Skeletal muscle satellite cell (primary cell): ENCODE data around the gene GNB1.
"Not testable (repeated sequence)": the region's sequence is repeated elsewhere in the genome, so short reads cannot be mapped to it uniquely, and the experiment has no call there.

Source experiments
- H3K27me3 ChIP-seq: 2 replicates; pipeline ENCODE4 v1.7.0; 2013; ENCODE audit warnings: low read length; ENCODE audit not compliant: control insufficient read depth, insufficient read depth
- H3K36me3 ChIP-seq: 2 replicates; pipeline ENCODE4 v1.7.0; 2013; ENCODE audit warnings: mild to moderate bottlenecking, control low read depth, low read length; ENCODE audit not compliant: insufficient read depth
- H3K4me1 ChIP-seq: 2 replicates; pipeline ENCODE4 v1.7.0; 2013; ENCODE audit warnings: low read length; ENCODE audit not compliant: control insufficient read depth, insufficient read depth
- H3K4me2 ChIP-seq: 2 replicates; pipeline ENCODE4 v1.7.0; 2013; ENCODE audit warnings: mild to moderate bottlenecking, low read length
- H3K4me3 ChIP-seq: 2 replicates; pipeline ENCODE4 v1.7.0; 2013; ENCODE audit warnings: low read length
- H3K9ac ChIP-seq: 2 replicates; pipeline ENCODE4 v1.7.0; 2013; ENCODE audit warnings: mild to moderate bottlenecking, low read depth, low read length, moderate library complexity
- H3K9me3 ChIP-seq: replicated peaks from 2 replicates; pipeline ENCODE4 v1.7.0; 2013; ENCODE audit warnings: mild to moderate bottlenecking, control low read depth, low read length

Gene GNB1

DNA sequence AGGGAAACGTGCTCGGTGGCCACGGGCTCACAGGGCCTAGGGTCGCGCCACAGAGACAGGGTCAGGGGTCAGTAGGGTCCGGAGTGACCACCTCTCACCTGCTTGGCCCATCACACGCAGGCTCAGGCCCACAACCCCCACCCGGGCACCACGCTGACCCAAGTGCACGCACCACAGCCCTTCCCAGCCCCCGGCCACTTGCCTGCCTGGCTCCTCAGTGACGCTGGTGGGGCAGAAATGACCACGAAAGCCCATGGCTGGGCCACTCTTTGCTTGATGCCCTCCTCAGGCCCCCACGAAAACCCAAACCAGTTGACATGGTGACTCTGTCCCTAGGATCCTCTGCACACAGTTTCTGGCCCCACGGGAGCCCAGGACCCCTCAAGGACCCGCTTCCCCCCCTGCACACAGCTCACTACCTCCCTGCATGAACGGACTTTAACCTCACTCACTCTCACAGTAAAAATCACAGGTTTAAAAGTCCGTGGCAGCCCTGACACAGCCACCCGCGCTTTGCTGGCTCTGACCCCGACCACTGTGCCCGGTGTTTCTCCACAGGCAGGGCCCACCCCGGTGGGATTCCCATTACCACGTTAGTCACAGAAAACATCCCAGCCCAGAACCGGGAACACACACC is 133.3 kb downstream of the GNB1 start:
- H3K36me3 ChIP-seq: peaks cover 65% of the 10 kb centered on the region

DNA sequence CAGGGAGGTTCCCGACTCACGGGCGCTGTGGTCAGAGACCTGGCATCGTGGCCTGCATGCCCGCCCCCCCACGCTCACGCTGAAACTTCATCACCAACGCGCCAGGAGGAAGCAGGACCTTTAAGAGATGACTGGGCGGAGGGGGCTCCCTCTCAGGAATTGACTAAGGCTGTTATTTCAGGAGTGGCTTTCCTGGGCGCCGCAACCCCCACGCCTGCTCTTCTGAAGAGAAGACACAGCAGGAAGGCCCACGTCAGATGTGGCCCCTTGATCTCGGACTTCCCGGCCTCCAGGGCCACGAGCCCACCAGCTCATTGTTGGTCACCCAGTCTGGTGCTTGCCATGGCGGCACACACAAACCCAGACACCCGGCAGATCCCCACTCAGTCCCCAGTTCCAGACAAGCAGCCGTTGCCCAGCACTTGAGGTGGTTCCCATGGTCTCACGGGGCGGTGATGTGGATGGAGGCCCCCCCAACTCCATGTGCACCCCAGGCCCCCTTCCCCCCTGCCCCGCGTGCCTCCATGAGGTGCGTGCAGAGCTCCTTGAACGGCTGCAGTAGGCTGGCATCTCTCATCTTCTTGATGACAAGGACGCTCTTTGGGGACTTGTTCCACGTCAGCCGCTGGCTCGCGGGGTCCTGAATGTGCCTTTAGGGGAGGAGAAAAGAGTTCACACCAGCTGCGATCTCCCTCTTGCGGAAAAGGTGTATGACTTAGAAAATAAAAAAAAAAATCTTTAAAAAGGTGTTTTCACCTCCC is 134.0 kb downstream of the GNB1 start:
- no peaks in the 10 kb centered on the region for H3K27me3 ChIP-seq
- H3K36me3 ChIP-seq: peaks cover 63% of the 10 kb centered on the region
- H3K9me3 ChIP-seq: no peaks in the 10 kb centered on the region
- H3K9ac ChIP-seq: no peak overlapping the region
- H3K4me2 ChIP-seq: no peak overlapping the region
- peaks cover 11% of the 10 kb centered on the region for H3K4me1 ChIP-seq
- H3K4me3 ChIP-seq: no peak overlapping the region

More for the DNA sequence above, 133.3 kb downstream of the GNB1 start:
- Histone ChIP-seq H3K4me2 (no peak overlapping the region), H3K27me3 (no peaks in the 10 kb centered on the region), H3K4me3 (no peak overlapping the region), H3K4me1 (peaks cover 11% of the 10 kb centered on the region), H3K9ac (no peak overlapping the region), H3K9me3 (no peaks in the 10 kb centered on the region)

DNA sequence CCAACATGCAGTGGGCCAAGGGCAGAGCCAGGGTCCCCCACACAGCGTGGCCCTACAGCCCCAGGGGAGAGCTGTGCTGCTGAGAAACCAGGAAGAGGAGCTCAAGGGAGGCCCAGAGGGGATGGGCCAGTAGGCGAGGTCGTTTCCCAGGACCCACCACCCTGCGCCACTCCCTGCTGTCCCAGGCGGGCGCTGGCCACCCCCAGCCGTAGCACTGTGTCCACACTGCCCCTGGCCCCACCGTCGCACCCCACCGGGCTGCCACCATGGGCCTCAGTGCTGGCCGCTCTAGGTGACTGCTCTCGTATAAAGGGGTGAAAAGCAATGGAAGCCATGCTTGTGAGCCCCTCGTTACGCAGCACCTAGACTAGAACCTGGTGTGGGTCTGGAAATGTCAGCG is 135.0 kb downstream of the GNB1 start:
- Histone ChIP-seq H3K9me3 (no peaks in the 10 kb centered on the region), H3K4me1 (peaks cover 11% of the 10 kb centered on the region), H3K27me3 (no peaks in the 10 kb centered on the region), H3K36me3 (peaks cover 61% of the 10 kb centered on the region), H3K4me3 (no peak overlapping the region), H3K4me2 (no peak overlapping the region), H3K9ac (no peak overlapping the region)

DNA sequence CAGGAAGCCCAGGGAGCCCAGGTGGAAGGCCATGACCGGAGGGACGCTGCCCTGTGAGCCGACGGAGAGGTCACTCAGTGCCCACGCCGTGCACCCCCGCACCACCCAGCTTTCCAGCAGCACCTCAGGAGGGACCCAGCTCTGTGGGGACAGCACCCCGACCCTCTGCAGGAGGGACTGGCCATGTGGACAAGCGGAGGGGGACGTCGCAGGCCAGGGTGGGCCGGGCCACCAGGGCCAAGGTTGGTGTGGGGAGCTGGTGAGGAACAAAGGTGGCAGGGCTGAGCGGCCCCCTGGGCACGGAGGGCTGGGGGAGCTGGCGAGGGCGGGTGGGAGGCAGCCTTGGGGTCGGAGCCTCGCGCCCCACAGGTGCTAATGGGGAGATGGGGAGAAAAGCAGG is 135.5 kb downstream of the GNB1 start:
- Histone ChIP-seq H3K4me1 (peaks cover 11% of the 10 kb centered on the region), H3K9ac (no peak overlapping the region), H3K27me3 (no peaks in the 10 kb centered on the region), H3K4me3 (no peak overlapping the region), H3K36me3 (peaks cover 56% of the 10 kb centered on the region), H3K9me3 (no peaks in the 10 kb centered on the region), H3K4me2 (no peak overlapping the region)

DNA sequence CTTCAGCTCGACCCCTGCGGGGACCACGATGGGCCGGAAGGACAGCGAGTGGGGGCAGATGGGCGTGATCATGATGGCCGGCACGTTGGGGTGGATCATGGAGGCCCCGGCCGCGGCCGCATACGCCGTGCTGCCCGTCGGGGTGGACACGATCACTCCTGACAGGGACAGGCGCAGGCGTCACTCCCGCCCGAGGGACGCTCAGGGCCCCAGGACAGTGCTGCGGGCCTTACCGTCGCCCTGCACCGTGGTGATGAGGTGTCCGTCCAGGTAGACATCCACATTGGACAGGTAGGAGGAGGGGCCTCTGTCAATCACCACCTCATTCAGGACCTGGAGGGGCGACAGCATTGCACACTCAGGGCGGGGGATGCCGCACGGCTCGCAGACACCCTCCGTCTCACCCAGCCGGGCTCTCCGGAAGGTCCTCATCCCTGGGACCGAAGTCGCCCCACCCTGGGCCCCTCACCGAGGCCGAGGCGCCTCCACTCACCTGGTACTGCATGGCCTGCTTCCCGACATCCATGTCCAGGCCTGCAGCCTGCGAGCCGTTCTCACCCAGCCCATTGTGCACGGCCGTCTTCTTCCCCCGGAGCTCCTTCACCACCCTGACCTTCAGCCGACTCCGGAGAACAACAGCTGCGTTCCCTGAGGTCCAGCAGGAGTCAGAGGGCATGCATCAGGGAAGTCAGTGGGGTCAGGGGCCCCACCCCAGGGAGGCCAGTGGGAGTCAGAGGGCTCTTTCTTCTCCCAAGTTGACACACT is 136.7 kb downstream of the GNB1 start:
- Histone ChIP-seq H3K9ac (no peak overlapping the region), H3K27me3 (no peaks in the 10 kb centered on the region), H3K9me3 (no peaks in the 10 kb centered on the region), H3K4me2 (no peak overlapping the region), H3K4me1 (peaks cover 11% of the 10 kb centered on the region), H3K36me3 (peaks cover 45% of the 10 kb centered on the region), H3K4me3 (no peak overlapping the region)

DNA sequence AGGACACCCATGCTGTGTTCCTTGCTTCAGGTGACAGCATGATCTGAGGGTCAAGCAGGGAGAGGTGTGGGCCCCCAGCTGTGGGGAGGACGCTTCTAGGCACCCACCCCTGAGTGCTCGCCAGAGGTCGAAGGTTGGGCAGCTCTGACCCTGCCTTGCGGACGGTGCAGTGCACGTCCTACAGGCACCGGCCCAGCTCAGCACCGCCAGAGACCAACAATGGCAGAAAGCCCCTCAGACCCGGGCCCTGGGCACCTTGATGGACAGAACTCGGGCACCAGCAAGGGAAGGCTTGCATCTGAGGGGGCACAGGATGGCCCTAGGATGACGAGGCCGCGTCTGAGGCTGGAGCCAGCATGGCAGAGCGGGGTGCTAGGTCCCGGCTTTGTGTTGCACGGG is 137.3 kb downstream of the GNB1 start:
- no peaks in the 10 kb centered on the region for H3K9me3 ChIP-seq
- H3K4me2 ChIP-seq: no peak overlapping the region
- no peaks in the 10 kb centered on the region for H3K27me3 ChIP-seq
- H3K4me1 ChIP-seq: peaks cover 5% of the 10 kb centered on the region
- peaks cover 45% of the 10 kb centered on the region for H3K36me3 ChIP-seq
- no peak overlapping the region for H3K4me3 ChIP-seq
- H3K9ac ChIP-seq: no peak overlapping the region

DNA sequence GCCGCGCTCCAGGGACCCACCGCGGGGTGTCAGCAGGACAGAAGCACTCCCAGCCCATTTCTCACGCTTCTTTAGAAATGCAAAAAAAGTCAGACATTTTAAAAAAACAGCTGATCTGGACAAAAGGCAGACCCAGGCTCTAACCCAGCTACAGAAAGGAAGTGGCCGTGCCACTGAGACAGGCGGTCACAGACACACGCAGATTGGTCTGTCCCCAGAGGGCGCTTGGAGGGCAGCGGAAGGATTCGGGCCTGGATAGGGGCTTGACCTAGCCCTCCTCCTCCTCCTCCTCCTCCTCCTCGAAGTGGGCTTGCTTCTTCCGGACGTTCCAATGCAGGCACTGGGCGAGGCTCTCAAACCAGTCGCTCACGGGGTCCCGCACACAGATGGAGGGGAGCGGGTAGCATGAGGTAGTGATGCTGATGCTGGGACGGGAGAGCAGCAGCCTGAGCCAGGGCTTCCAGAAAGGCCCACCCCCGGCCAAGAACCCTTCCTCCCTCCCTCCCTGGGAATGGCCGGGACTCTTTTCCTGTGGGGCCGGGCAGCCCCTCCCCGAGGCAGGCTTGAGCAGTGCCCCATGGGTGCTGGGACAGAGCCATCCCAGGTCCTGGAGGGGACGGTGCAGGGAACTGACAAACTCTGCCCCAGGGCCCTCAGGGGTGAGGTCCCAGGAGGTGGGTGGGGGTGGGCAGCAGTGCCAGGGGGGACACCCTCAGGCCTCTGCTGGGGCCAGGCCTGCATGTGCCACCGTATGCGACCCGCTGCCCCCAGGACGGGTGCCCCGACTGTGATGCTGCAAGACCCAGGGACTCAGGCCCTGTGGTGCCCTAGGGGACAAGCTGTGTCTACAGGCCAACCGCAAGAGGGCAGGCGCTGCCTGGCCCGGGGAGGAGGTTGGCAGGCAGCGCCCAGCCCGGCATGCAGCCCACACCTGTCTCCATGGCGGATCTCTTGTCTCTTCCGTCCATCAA is 138.0 kb downstream of the GNB1 start:
- Histone ChIP-seq H3K36me3 (peaks cover 45% of the 10 kb centered on the region), H3K9me3 (no peaks in the 10 kb centered on the region), H3K4me2 (no peak overlapping the region), H3K9ac (no peak overlapping the region), H3K4me1 (peaks cover 5% of the 10 kb centered on the region), H3K27me3 (no peaks in the 10 kb centered on the region), H3K4me3 (no peak overlapping the region)

DNA sequence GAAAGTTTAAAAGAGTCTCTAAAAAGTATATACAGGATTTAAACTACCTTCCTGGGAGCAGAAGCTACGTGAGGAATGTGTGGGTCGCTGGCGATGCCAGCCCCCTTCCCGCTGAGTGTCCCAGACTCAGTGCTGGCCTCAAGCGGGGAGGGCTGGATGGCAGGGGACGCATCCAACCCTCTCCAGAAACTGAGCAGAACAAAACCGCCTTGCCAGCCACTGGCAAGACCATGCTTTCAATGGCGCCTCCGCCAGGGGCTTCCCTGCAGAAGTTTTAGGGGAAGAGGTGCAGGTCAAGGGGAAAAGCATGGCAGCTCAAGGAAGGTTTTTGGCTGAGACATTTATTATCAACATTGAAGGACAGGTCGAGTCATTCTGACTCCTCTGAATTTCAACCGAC is 138.7 kb downstream of the GNB1 start:
- Histone ChIP-seq H3K36me3 (peaks cover 37% of the 10 kb centered on the region), H3K9ac (no peak overlapping the region), H3K27me3 (no peaks in the 10 kb centered on the region)

DNA sequence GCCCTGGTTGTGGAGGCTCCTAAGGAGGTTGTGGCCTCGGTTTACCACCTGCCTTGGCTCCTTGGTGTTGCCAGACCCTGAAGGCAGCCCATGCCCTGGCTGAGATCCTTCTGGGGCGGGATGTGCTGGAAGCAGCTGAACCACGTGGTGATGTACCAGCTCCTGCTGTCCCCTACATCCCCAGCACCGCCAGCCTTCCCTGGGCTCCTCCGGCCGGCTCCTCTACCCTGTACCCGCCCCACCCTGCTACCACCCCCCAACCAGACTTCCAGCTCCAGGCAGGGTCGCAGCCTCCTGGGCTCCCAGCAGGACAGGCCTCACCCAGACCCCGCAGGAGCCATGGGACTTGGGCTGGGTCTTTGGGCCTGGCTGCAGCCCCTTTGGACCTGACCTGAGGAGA is 140.9 kb downstream of the GNB1 start:
- not testable (repeated sequence) for H3K4me1 ChIP-seq, H3K4me2 ChIP-seq, H3K4me3 ChIP-seq, H3K9ac ChIP-seq, H3K9me3 ChIP-seq, H3K27me3 ChIP-seq
- H3K36me3 ChIP-seq: peaks cover 20% of the 10 kb centered on the region

More for the DNA sequence above, 138.7 kb downstream of the GNB1 start:
- Histone ChIP-seq H3K9me3 (no peaks in the 10 kb centered on the region), H3K4me3 (no peak overlapping the region), H3K4me2 (no peak overlapping the region), H3K4me1 (peaks cover 5% of the 10 kb centered on the region)

DNA sequence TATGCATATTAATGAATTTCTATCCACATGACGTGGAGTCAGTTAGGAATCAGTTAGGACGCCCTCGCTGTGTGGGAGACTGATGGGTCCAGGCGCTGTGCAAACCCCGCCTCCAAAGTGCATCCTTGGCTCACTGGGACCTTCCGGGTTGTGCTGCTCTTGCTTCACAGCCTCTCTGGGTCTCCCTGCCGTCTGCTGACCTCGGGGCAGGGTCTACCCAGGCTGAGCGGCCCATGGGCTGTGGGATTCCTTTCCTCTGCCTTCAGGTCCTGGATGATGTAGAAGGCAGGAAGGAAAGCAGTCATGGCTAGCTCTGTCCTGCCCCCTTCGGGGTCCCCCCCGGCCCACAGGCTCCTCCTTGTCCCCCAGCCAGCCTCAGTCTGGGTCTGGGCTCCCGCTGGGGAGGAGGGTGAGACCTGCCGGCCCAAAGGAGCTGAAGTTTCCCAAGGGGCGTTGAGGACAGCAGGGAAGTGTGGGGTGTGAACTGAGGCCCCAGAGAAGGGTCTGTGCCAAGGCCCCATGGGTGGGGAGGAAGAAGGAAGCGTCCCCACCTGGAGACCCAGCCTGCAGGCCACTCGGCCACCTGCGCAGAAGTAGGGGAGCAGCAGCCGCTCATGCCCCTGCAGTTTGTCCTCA is 142.1 kb downstream of the GNB1 start:
- peaks cover 12% of the 10 kb centered on the region for H3K36me3 ChIP-seq
- no peaks in the 10 kb centered on the region for H3K27me3 ChIP-seq
- no peak overlapping the region for H3K9ac ChIP-seq
- peaks cover 4% of the 10 kb centered on the region for H3K4me1 ChIP-seq
- no peaks in the 10 kb centered on the region for H3K9me3 ChIP-seq
- no peak overlapping the region for H3K4me3 ChIP-seq
- H3K4me2 ChIP-seq: no peak overlapping the region
